Muscle of back (tissue), 11 donors: ENCODE measurements around the gene SDC3. TPM values are rescaled to one million over a fixed set of nuclear protein-coding genes. Genes with fewer than 3 reads are reported as not detected.

Experiments used
- DNase-seq, 3 donors: peaks; one replicate each; pipeline versions ENCODE4 v3.0.0 to v3.0.0-alpha.2; 2013
- polyA plus RNA-seq, 10 donors: library from polyadenylated mRNA; unstranded; fragments of 120-200 nt; gene quantifications; one replicate each; pipeline ENCODE4 v1.2.1, GENCODE V29; 2013; ENCODE audit not compliant: insufficient read length in 10 of 10

SDC3 gene
- polyA plus RNA-seq, 10 donors: 33.9 to 62.1 (median 41.1) TPM

- DNase-seq: no peak
These were observed 85.0 kb downstream of the SDC3 start for GRCh38 chr1:30823627-30823968.

GRCh38 chr1:30822966-30823581 is 85.5 kb downstream of the SDC3 start:
- no peak for DNase-seq

GRCh38 chr1:30822006-30822405 is 86.6 kb downstream of the SDC3 start:
- DNase-seq: no peak

GRCh38 chr1:30820299-30820698 is 88.3 kb downstream of the SDC3 start:
- peak in 2 of 3 donors; percentile 48 to 87 for DNase-seq

Other genes with a start within 250 kb of the SDC3 start
- gene MATN1, start 185.2 kb downstream of the SDC3 start, polyA plus RNA-seq: 1 to 10 TPM in 5 of 10 donors, under 1 TPM in 5; 0.36 to 2.1 (median 1.0) TPM
- gene LAPTM5, start 151.0 kb downstream of the SDC3 start, polyA plus RNA-seq: 10 to 100 TPM; 15.8 to 44.1 (median 21.2) TPM
- 10 to 100 TPM; 50.4 to 75.4 (median 57.0) TPM for gene PUM1, start 157.0 kb upstream of the SDC3 start, polyA plus RNA-seq